Lung (tissue), 12 donors: Measurements from ENCODE around the gene CUEDC2. TPM values are rescaled to one million over a fixed set of nuclear protein-coding genes. Genes with fewer than 3 reads are reported as not detected.

Experiments used
- ATAC-seq: fragments of 200-7000 bp; cut with Tn5 transposase; one replicate; pipeline ENCODE4 v1.9.1; 2020; ENCODE audit warnings: moderate number of reproducible peaks; ENCODE audit not compliant: insufficient read depth, low FRiP score
- DNase-seq, 3 donors: peaks; one replicate each; pipeline ENCODE4 v3.0.0-alpha.2; 2013 to 2017
- H3K27ac ChIP-seq, 2 donors: one replicate each; pipeline ENCODE4 v1.5.1; 2013; ENCODE audit warnings: mild to moderate bottlenecking in 2 of 2, moderate library complexity in 2 of 2, control low read depth in 1 of 2, inconsistent platforms in 1 of 2, low read depth in 1 of 2, low read length in 1 of 2
- H3K27me3 ChIP-seq, 3 donors: one replicate each; pipeline ENCODE4 v1.5.1; 2013; ENCODE audit warnings: low read length in 2 of 3; ENCODE audit not compliant: control insufficient read depth in 3 of 3, insufficient read depth in 3 of 3
- H3K36me3 ChIP-seq, 4 donors: one replicate each; pipeline ENCODE4 v1.5.1; 2013; ENCODE audit warnings: low read length in 4 of 4, mild to moderate bottlenecking in 1 of 4, moderate library complexity in 1 of 4; ENCODE audit not compliant: control insufficient read depth in 4 of 4, insufficient read depth in 4 of 4
- H3K4me1 ChIP-seq, 5 donors: one replicate each; pipeline ENCODE4 v1.5.1; 2013; ENCODE audit warnings: low read length in 5 of 5, mild to moderate bottlenecking in 2 of 5, moderate library complexity in 1 of 5; ENCODE audit not compliant: control insufficient read depth in 5 of 5, insufficient read depth in 5 of 5
- H3K4me3 ChIP-seq: one replicate; pipeline ENCODE4 v1.5.1; 2013; ENCODE audit warnings: mild to moderate bottlenecking, control low read depth, moderate library complexity
- H3K9ac ChIP-seq, 2 donors: one replicate each; pipeline ENCODE4 v1.5.1; 2013; ENCODE audit warnings: low read length in 2 of 2, control low read depth in 1 of 2; ENCODE audit not compliant: insufficient read depth in 1 of 2
- H3K9me3 ChIP-seq, 4 donors: one replicate each; pipeline ENCODE4 v1.5.1; 2013; ENCODE audit warnings: low read length in 3 of 4, mild to moderate bottlenecking in 1 of 4, moderate library complexity in 1 of 4; ENCODE audit not compliant: control insufficient read depth in 4 of 4, insufficient read depth in 3 of 4
- CTCF ChIP-seq: IDR thresholded peaks from 2 replicates; pipeline ENCODE4 v1.5.1; 2012; ENCODE audit warnings: mild to moderate bottlenecking; ENCODE audit errors: control extremely low read depth, extremely low read depth
- WGBS, 2 donors: extraction: QIAGEN DNeasy Blood & Tissue Kit; methylation state at CpG; one replicate each; pipeline ENCODE4 v1.1.7; 2013; 5-methylcytosine and 5-hydroxymethylcytosine counted together
- polyA plus RNA-seq, 2 donors: library from polyadenylated mRNA; stranded (reverse); fragments of 200-250 nt; gene quantifications; one replicate each; pipeline ENCODE4 v1.2.1, GENCODE V29; 2013
- total RNA-seq, 2 donors: library from RNA; depleted of rRNA in 1 of 2; stranded (reverse); fragments of >200 nt in 1 of 2; gene quantifications; one replicate each; pipeline ENCODE4 v1.2.1, GENCODE V29; 2014 to 2021
- donor health status: control.
- donor health status: control.
- donor health status: Bipolar disorder and iron deficiency.
- donor health status: healthy.
- donor health status: DM: yes; HTN: yes; CAD: no.

CUEDC2 gene
- total and polyA plus RNA-seq, 4 donors = 33.4 to 63.8 (median 44.1) TPM

GRCh38 chr10:102400076-102400475 is 32.3 kb downstream of the CUEDC2 start:
- peaks cover 0 to 36% (median 9%) of the 10 kb centered on the region in 4 donors for H3K36me3 ChIP-seq
- no peaks in the 10 kb centered on the region for H3K27me3 ChIP-seq
- DNase-seq (no peak), ATAC-seq (no peak)
- no peak for TF ChIP-seq CTCF
- H3K9ac ChIP-seq = peak overlapping the region; percentile 11 to 72
- H3K27ac ChIP-seq = no peak overlapping the region
- no peaks in the 10 kb centered on the region for H3K9me3 ChIP-seq
- WGBS, 2 donors = 89 to 94% methylated on average over 17 of the region's 17 CpGs
- peaks cover 0 to 16% (median 9%) of the 10 kb centered on the region in 5 donors for H3K4me1 ChIP-seq
- no peak overlapping the region for H3K4me3 ChIP-seq

GRCh38 chr10:102399217-102400021 is 33.0 kb downstream of the CUEDC2 start:
- 4 to 5% methylated on average over 68 to 72 of the region's 72 CpGs for WGBS, 2 donors

GRCh38 chr10:102398172-102399020 is 34.0 kb downstream of the CUEDC2 start:
- Histone ChIP-seq H3K27me3 (no peaks in the 10 kb centered on the region), H3K9me3 (no peaks in the 10 kb centered on the region), H3K4me3 (no peak overlapping the region), H3K27ac (no peak overlapping the region), H3K4me1 (peaks cover 0 to 18% (median 14%) of the 10 kb centered on the region in 5 donors), H3K36me3 (peaks cover 0 to 36% (median 6%) of the 10 kb centered on the region in 4 donors), H3K9ac (no peak overlapping the region)
- WGBS, 2 donors = 92% methylated on average over 21 of the region's 21 CpGs
- no peak for TF ChIP-seq CTCF
- no peak for DNase-seq
- no peak for ATAC-seq

More at GRCh38 chr10:102399217-102400021, 33.0 kb downstream of the CUEDC2 start:
- peak; percentile 88 to 93 (median 92) for DNase-seq
- peak; percentile 92 for TF ChIP-seq CTCF
- Histone ChIP-seq H3K4me1 (peaks cover 0 to 16% (median 13%) of the 10 kb centered on the region in 5 donors), H3K4me3 (peak overlapping the region; percentile 34), H3K36me3 (peaks cover 0 to 36% (median 9%) of the 10 kb centered on the region in 4 donors), H3K27ac (peak overlapping the region; percentile 78 to 82), H3K9me3 (no peaks in the 10 kb centered on the region), H3K27me3 (no peaks in the 10 kb centered on the region), H3K9ac (peak overlapping the region; percentile 39 to 72)
- ATAC-seq = peak; percentile 76
